GM21423 (cell line): ENCODE measurements around the gene RPL10A.

Experiments used
- ATAC-seq: cut with Tn5 transposase; IDR thresholded peaks from one replicate; pipeline ENCODE4 v1.9.1; 2021; ENCODE audit warnings: mild to moderate bottlenecking, moderate library complexity; ENCODE audit not compliant: unreplicated experiment

Gene RPL10A

GRCh38 chr6:35474942-35475570 is 6.9 kb downstream of the RPL10A start:
- ATAC-seq: no peak

GRCh38 chr6:35475573-35475972 is 7.4 kb downstream of the RPL10A start:
- no peak for ATAC-seq

GRCh38 chr6:35476004-35476403 is 7.8 kb downstream of the RPL10A start:
- ATAC-seq: no peak

GRCh38 chr6:35477028-35477427 is 8.8 kb downstream of the RPL10A start:
- ATAC-seq: no peak

- no peak for ATAC-seq
These were observed 9.5 kb downstream of the RPL10A start for GRCh38 chr6:35477551-35478179.

GRCh38 chr6:35478259-35478658 is 10.1 kb downstream of the RPL10A start:
- no peak for ATAC-seq

GRCh38 chr6:35480176-35480575 is 12.0 kb downstream of the RPL10A start:
- no peak for ATAC-seq

GRCh38 chr6:35481226-35481625 is 13.0 kb downstream of the RPL10A start:
- no peak for ATAC-seq

- ATAC-seq: no peak
These were observed 14.9 kb downstream of the RPL10A start for GRCh38 chr6:35483062-35483461.

- no peak for ATAC-seq
These were observed 15.3 kb downstream of the RPL10A start for GRCh38 chr6:35483490-35483889.

GRCh38 chr6:35483893-35484645 is 15.9 kb downstream of the RPL10A start:
- ATAC-seq: no peak

GRCh38 chr6:35484921-35485392 is 16.8 kb downstream of the RPL10A start:
- ATAC-seq: no peak

GRCh38 chr6:35485402-35485877 is 17.2 kb downstream of the RPL10A start:
- no peak for ATAC-seq

- no peak for ATAC-seq
These were observed 18.1 kb downstream of the RPL10A start for GRCh38 chr6:35486005-35486925.

GRCh38 chr6:35487658-35488516 is 19.7 kb downstream of the RPL10A start:
- ATAC-seq: no peak

- ATAC-seq: no peak
These were observed 20.3 kb downstream of the RPL10A start for GRCh38 chr6:35488517-35488862.

GRCh38 chr6:35489066-35489465 is 20.9 kb downstream of the RPL10A start:
- no peak for ATAC-seq

- no peak for ATAC-seq
These were observed 22.0 kb downstream of the RPL10A start for GRCh38 chr6:35489995-35490791.
